Natural killer cell treated with Interleukin-12 subunit alpha and Interleukin-12 subunit beta and Interleukin-15 and Interleukin-18, amount 100 ng/mL, for 72 hours (primary cell): ENCODE results near the gene TMEM39B. TPM values are rescaled to one million over a fixed set of nuclear protein-coding genes. Genes with fewer than 3 reads are reported as not detected.
"Not testable (repeated sequence)": the region's sequence is repeated elsewhere in the genome, so short reads cannot be mapped to it uniquely, and the experiment has no call there.

ENCODE experiments used
- ATAC-seq, 2 donors: fragments of 150-1000 bp; cut with Tn5 transposase in 1 of 2; sonication (Bioruptor Pico), chemical (Tn5 transposase) in 1 of 2; 2 replicates each; pipeline ENCODE4 v1.10.0; 2021
- DNase-seq: peaks from one replicate; pipeline ENCODE4 v3.0.0; 2022; ENCODE audit warnings: low spot score
- H3K27ac Mint-ChIP-seq, 2 donors: 1 replicate in 1 of 2; 2 replicates in 1 of 2; pipeline ENCODE4 v1.8.0; 2022; ENCODE audit warnings: mixed read lengths in 2 of 2, mild to moderate bottlenecking in 1 of 2, moderate library complexity in 1 of 2
- H3K27me3 Mint-ChIP-seq, 2 donors: 1 replicate in 1 of 2; 2 replicates in 1 of 2; pipeline ENCODE4 v1.8.0; 2022; ENCODE audit warnings: mixed read lengths in 2 of 2
- H3K36me3 Mint-ChIP-seq: one replicate; pipeline ENCODE4 v1.8.0; 2022; ENCODE audit warnings: mixed read lengths
- H3K4me1 Mint-ChIP-seq, 2 donors: 1 replicate in 1 of 2; 2 replicates in 1 of 2; pipeline ENCODE4 v1.8.0; 2022; ENCODE audit warnings: low read depth in 2 of 2, mixed read lengths in 2 of 2, mild to moderate bottlenecking in 1 of 2
- H3K4me3 Mint-ChIP-seq: one replicate; pipeline ENCODE4 v1.8.0; 2022; ENCODE audit warnings: mixed read lengths
- H3K9me3 Mint-ChIP-seq: 2 replicates; pipeline ENCODE4 v1.8.0; 2022; ENCODE audit warnings: mixed read lengths
- total RNA-seq, 2 donors: library from RNA; stranded (reverse); gene quantifications; one replicate each; pipeline ENCODE4 v1.2.3, GENCODE V29; 2022

Gene TMEM39B
- total RNA-seq, 2 donors from 2014 or later, result 20.5 to 26.9 TPM

- not testable (repeated sequence) for DNase-seq, ATAC-seq, H3K36me3 Mint-ChIP-seq, H3K27ac Mint-ChIP-seq, H3K27me3 Mint-ChIP-seq, H3K9me3 Mint-ChIP-seq, H3K4me3 Mint-ChIP-seq
- H3K4me1 Mint-ChIP-seq, result peaks cover 16 to 19% of the 10 kb centered on the region in 2 donors
Observed at GRCh38 chr1:32133950-32134280, 61.2 kb downstream of the TMEM39B start.

- Mint-ChIP-seq H3K4me3 (no peak overlapping the region), H3K9me3 (no peaks in the 10 kb centered on the region), H3K4me1 (peaks cover 26 to 35% of the 10 kb centered on the region in 2 donors), H3K36me3 (no peaks in the 10 kb centered on the region), H3K27me3 (no peaks in the 10 kb centered on the region), H3K27ac (no peak overlapping the region)
- DNase-seq (no peak), ATAC-seq (no peak)
Observed at GRCh38 chr1:32137111-32137510, 64.4 kb downstream of the TMEM39B start.

GRCh38 chr1:32138965-32139364 is 66.2 kb downstream of the TMEM39B start:
- no peak overlapping the region for H3K4me3 Mint-ChIP-seq
- peaks cover 34 to 40% of the 10 kb centered on the region in 2 donors for H3K4me1 Mint-ChIP-seq

GRCh38 chr1:32142446-32143301 is 69.9 kb downstream of the TMEM39B start:
- H3K4me3 Mint-ChIP-seq, result no peak overlapping the region
- H3K27me3 Mint-ChIP-seq, result no peaks in the 10 kb centered on the region
- no peak for ATAC-seq
- peaks cover 34 to 53% of the 10 kb centered on the region in 2 donors for H3K4me1 Mint-ChIP-seq
- no peak for DNase-seq
- no peak overlapping the region for H3K27ac Mint-ChIP-seq
- H3K36me3 Mint-ChIP-seq, result peaks cover under 1% of the 10 kb centered on the region
- H3K9me3 Mint-ChIP-seq, result no peaks in the 10 kb centered on the region

More at GRCh38 chr1:32138965-32139364, 66.2 kb downstream of the TMEM39B start:
- H3K27ac Mint-ChIP-seq, result peak overlapping the region in 1 of 2 donors; percentile 0
- DNase-seq (no peak), ATAC-seq (no peak)
- no peaks in the 10 kb centered on the region for H3K27me3 Mint-ChIP-seq
- H3K36me3 Mint-ChIP-seq, result no peaks in the 10 kb centered on the region
- no peaks in the 10 kb centered on the region for H3K9me3 Mint-ChIP-seq

- H3K9me3 Mint-ChIP-seq, H3K36me3 Mint-ChIP-seq, H3K27ac Mint-ChIP-seq, ATAC-seq, DNase-seq, H3K27me3 Mint-ChIP-seq, H3K4me3 Mint-ChIP-seq: not testable (repeated sequence)
- H3K4me1 Mint-ChIP-seq, result peaks cover 38 to 51% of the 10 kb centered on the region in 2 donors
Observed at GRCh38 chr1:32143302-32143695, 70.6 kb downstream of the TMEM39B start.

- ATAC-seq (no peak), DNase-seq (no peak)
- Mint-ChIP-seq H3K27me3 (no peaks in the 10 kb centered on the region), H3K36me3 (peaks cover 10% of the 10 kb centered on the region), H3K9me3 (no peaks in the 10 kb centered on the region), H3K4me3 (no peak overlapping the region), H3K4me1 (peaks cover 33 to 44% of the 10 kb centered on the region in 2 donors), H3K27ac (no peak overlapping the region)
Observed at GRCh38 chr1:32144033-32144432, 71.3 kb downstream of the TMEM39B start.

GRCh38 chr1:32147799-32148198 is 75.1 kb downstream of the TMEM39B start:
- not testable (repeated sequence) for H3K27me3 Mint-ChIP-seq, DNase-seq, ATAC-seq, H3K4me3 Mint-ChIP-seq, H3K27ac Mint-ChIP-seq, H3K9me3 Mint-ChIP-seq
- H3K4me1 Mint-ChIP-seq, result peaks cover 27 to 32% of the 10 kb centered on the region in 2 donors
- peaks cover 12% of the 10 kb centered on the region for H3K36me3 Mint-ChIP-seq

- peaks cover 12% of the 10 kb centered on the region for H3K36me3 Mint-ChIP-seq
- no peak overlapping the region for H3K27ac Mint-ChIP-seq
- peaks cover 19 to 21% of the 10 kb centered on the region in 2 donors for H3K4me1 Mint-ChIP-seq
- H3K27me3 Mint-ChIP-seq, result no peaks in the 10 kb centered on the region
- DNase-seq, result no peak
- ATAC-seq, result no peak
- no peaks in the 10 kb centered on the region for H3K9me3 Mint-ChIP-seq
- H3K4me3 Mint-ChIP-seq, result no peak overlapping the region
Observed at GRCh38 chr1:32150847-32151246, 78.1 kb downstream of the TMEM39B start.

GRCh38 chr1:32151319-32151787 is 78.6 kb downstream of the TMEM39B start:
- Mint-ChIP-seq H3K9me3 (no peaks in the 10 kb centered on the region), H3K4me1 (peaks cover 16% of the 10 kb centered on the region in 2 donors), H3K36me3 (peaks cover 18% of the 10 kb centered on the region), H3K4me3 (no peak overlapping the region), H3K27ac (no peak overlapping the region), H3K27me3 (no peaks in the 10 kb centered on the region)
- ATAC-seq (no peak), DNase-seq (no peak)

Other genes starting within 250 kb of the TMEM39B start
- gene PTP4A2, start 134.6 kb upstream of the TMEM39B start, total RNA-seq, result 100 to 1,000 TPM; 409 to 770 TPM
- 100 to 1,000 TPM; 156 TPM for gene KHDRBS1, start 59.1 kb upstream of the TMEM39B start, total RNA-seq
- 10 to 100 TPM; 80.9 to 88.9 TPM for gene KPNA6, start 35.1 kb downstream of the TMEM39B start, total RNA-seq
- gene TXLNA, start 106.7 kb downstream of the TMEM39B start, total RNA-seq, result 100 to 1,000 TPM; 101 to 118 TPM
- gene CCDC28B, start 127.7 kb downstream of the TMEM39B start, total RNA-seq, result 10 to 100 TPM; 12.4 to 13.6 TPM
- 1 to 10 TPM; 1.7 to 5.0 TPM for gene IQCC, start 132.7 kb downstream of the TMEM39B start, total RNA-seq
- gene DCDC2B, start 136.2 kb downstream of the TMEM39B start, total RNA-seq, result under 1 TPM; 0.19 to 0.22 TPM
- 10 to 100 TPM; 15.6 to 15.8 TPM for gene TMEM234, start 149.4 kb downstream of the TMEM39B start, total RNA-seq
- 100 to 1,000 TPM; 220 to 244 TPM for gene EIF3I, start 149.5 kb downstream of the TMEM39B start, total RNA-seq
- under 1 TPM in 1 of 2 donors, not detected in 1; 0.47 TPM for gene FAM167B, start 174.3 kb downstream of the TMEM39B start, total RNA-seq
- gene LCK, start 178.3 kb downstream of the TMEM39B start, total RNA-seq, result 100 to 1,000 TPM in 1 of 2 donors, 10 to 100 TPM in 1; 66.4 to 140 TPM
- gene HDAC1, start 219.1 kb downstream of the TMEM39B start, total RNA-seq, result 100 to 1,000 TPM; 186 to 225 TPM